ENCODE results near the gene BRF1.

- TF ChIP-seq RXRA (IDR thresholded peaks at IDR 0.05; ENCODE audit: borderline replicate concordance, low read depth) (no peak), REST (IDR thresholded peaks at IDR 0.05; ENCODE audit: low read depth, low read length) (no peak), CHD2 (IDR thresholded peaks at IDR 0.05; ENCODE audit: low read length, partially characterized antibody) (no peak), NRF1 (IDR thresholded peaks at IDR 0.05; ENCODE audit: low read depth, low read length) (no peak), EZH2phosphoT487 (IDR thresholded peaks at IDR 0.05; ENCODE audit: borderline replicate concordance, low read depth) (no peak)
Observed at GRCh38 chr14:105261781-105262180, 39.0 kb downstream of the BRF1 start.

Data from SK-N-SH (cell line).